Hepatocyte (in vitro differentiated cells): Measurements from ENCODE around the gene HOXB7. TPM values are rescaled to one million over a fixed set of nuclear protein-coding genes. Genes with fewer than 3 reads are reported as not detected.
A peak's percentile ranks its signal among the peaks of the same experiment; 100 is the strongest.

Source experiments
- DNase-seq: peaks from one replicate; pipeline ENCODE4 v3.0.0-alpha.2; 2016; ENCODE audit warnings: low spot score
- H2AFZ ChIP-seq: fragments of 200-600 bp; sonication (generic); 2 replicates; pipeline ENCODE4 v1.6.0; 2016; ENCODE audit warnings: antibody characterized with exemption, mild to moderate bottlenecking
- H3K27ac ChIP-seq: fragments of 200-600 bp; sonication (generic); 2 replicates; pipeline ENCODE4 v1.5.1; 2016; ENCODE audit warnings: mild to moderate bottlenecking
- H3K27me3 ChIP-seq: fragments of 200-600 bp; sonication (generic); 2 replicates; pipeline ENCODE4 v1.6.1; 2016
- H3K36me3 ChIP-seq: fragments of 200-600 bp; sonication (generic); replicated peaks from 2 replicates; pipeline ENCODE4 v1.5.1; 2016; ENCODE audit warnings: low read depth; ENCODE audit not compliant: insufficient read depth
- H3K4me1 ChIP-seq: fragments of 200-600 bp; sonication (generic); 2 replicates; pipeline ENCODE4 v1.5.1; 2016; ENCODE audit warnings: mild to moderate bottlenecking, moderate library complexity; ENCODE audit not compliant: insufficient read depth
- H3K4me2 ChIP-seq: fragments of 200-600 bp; sonication (generic); 2 replicates; pipeline ENCODE4 v1.6.0; 2016
- H3K4me3 ChIP-seq: fragments of 200-600 bp; sonication (generic); 2 replicates; pipeline ENCODE4 v1.5.1; 2016; ENCODE audit warnings: mild to moderate bottlenecking
- H3K79me2 ChIP-seq: fragments of 200-600 bp; sonication (generic); 2 replicates; pipeline ENCODE4 v1.6.0; 2017; ENCODE audit warnings: mild to moderate bottlenecking
- H3K9me2 ChIP-seq: fragments of 200-600 bp; sonication (generic); replicated peaks from 2 replicates; pipeline ENCODE4 v1.6.0; 2017; ENCODE audit warnings: mild to moderate bottlenecking; ENCODE audit not compliant: insufficient read depth
- H3K9me3 ChIP-seq: fragments of 200-600 bp; sonication (generic); 2 replicates; pipeline ENCODE4 v1.5.1; 2016; ENCODE audit warnings: low read depth, mild to moderate bottlenecking
- H4K20me1 ChIP-seq: fragments of 200-600 bp; sonication (generic); 2 replicates; pipeline ENCODE4 v1.6.0; 2016; ENCODE audit warnings: mild to moderate bottlenecking; ENCODE audit not compliant: insufficient read depth, poor library complexity, severe bottlenecking
- CTCF ChIP-seq: fragments of 200-600 bp; sonication (generic); IDR thresholded peaks from 2 replicates; pipeline ENCODE4 v1.5.1; 2016; ENCODE audit warnings: antibody characterized with exemption, mild to moderate bottlenecking; ENCODE audit not compliant: poor library complexity
- EZH2 ChIP-seq: fragments of 200-600 bp; sonication (generic); IDR thresholded peaks from 2 replicates; pipeline ENCODE4 v1.6.1; 2016; ENCODE audit warnings: antibody characterized with exemption, mild to moderate bottlenecking, borderline replicate concordance
- EZH2phosphoT487 ChIP-seq: fragments of 200-600 bp; sonication (generic); IDR thresholded peaks from one replicate; pipeline ENCODE4 v1.6.1; 2018; ENCODE audit warnings: antibody characterized with exemption, mild to moderate bottlenecking, low read depth, moderate library complexity; ENCODE audit not compliant: unreplicated experiment, severe bottlenecking
- WGBS: methylation state at CpG from one replicate; pipeline ENCODE4 v1.1.6; 2016; ENCODE audit warnings: low lambda C conversion rate; ENCODE audit errors: missing lambda C conversion rate; 5-methylcytosine and 5-hydroxymethylcytosine counted together
- polyA plus RNA-seq: library from polyadenylated mRNA; unstranded; fragments of >200 nt; fragmentation: Nextera tagmentation; extraction: Ambion mirVana; gene quantifications from 2 replicates; pipeline ENCODE4 v1.2.1, GENCODE V29; 2016
- total RNA-seq: library from RNA; depleted of rRNA; stranded (reverse); fragments of >200 nt; gene quantifications from 2 replicates; pipeline ENCODE4 v1.2.3, GENCODE V29; 2014

HOXB7 gene
- total and polyA plus RNA-seq, 2 experiments from 2014 or later, result 4.1 to 13.7 TPM

GRCh38 chr17:48567646-48568354, 43.0 kb downstream of the HOXB7 start:
- no peaks in the 10 kb centered on the region for H3K36me3 ChIP-seq
- DNase-seq, result no peak
- H4K20me1 ChIP-seq, result no peaks in the 10 kb centered on the region
- peaks cover 28% of the 10 kb centered on the region for H3K79me2 ChIP-seq
- peaks cover 20% of the 10 kb centered on the region for H3K4me1 ChIP-seq
- no peak overlapping the region for H2AFZ ChIP-seq
- peaks cover 97% of the 10 kb centered on the region for H3K27me3 ChIP-seq
- no peak overlapping the region for H3K27ac ChIP-seq
- H3K9me3 ChIP-seq, result no peaks in the 10 kb centered on the region
- peak overlapping the region; percentile 52 for H3K4me2 ChIP-seq
- WGBS, result 46% methylated on average over 2 of the region's 2 CpGs
- no peak overlapping the region for H3K4me3 ChIP-seq
- H3K9me2 ChIP-seq, result no peaks in the 10 kb centered on the region
- TF ChIP-seq EZH2phosphoT487 (no peak), CTCF (no peak), EZH2 (no peak)

GRCh38 chr17:48567209-48567608, 43.6 kb downstream of the HOXB7 start:
- Histone ChIP-seq H3K79me2 (peaks cover 30% of the 10 kb centered on the region), H3K27me3 (peaks cover 97% of the 10 kb centered on the region)

GRCh38 chr17:48566717-48567116, 44.1 kb downstream of the HOXB7 start:
- no peaks in the 10 kb centered on the region for H3K9me2 ChIP-seq
- no peak overlapping the region for H2AFZ ChIP-seq
- TF ChIP-seq EZH2phosphoT487, result no peak
- TF ChIP-seq EZH2, result no peak
- no peak for TF ChIP-seq CTCF
- 41% methylated on average over 2 of the region's 2 CpGs for whole genome bisulfite sequencing
- H4K20me1 ChIP-seq, result no peaks in the 10 kb centered on the region
- no peak overlapping the region for H3K4me2 ChIP-seq
- H3K4me3 ChIP-seq, result no peak overlapping the region
- H3K79me2 ChIP-seq, result peaks cover 33% of the 10 kb centered on the region
- H3K9me3 ChIP-seq, result no peaks in the 10 kb centered on the region
- DNase-seq, result no peak
- no peaks in the 10 kb centered on the region for H3K36me3 ChIP-seq
- peaks cover 22% of the 10 kb centered on the region for H3K4me1 ChIP-seq
- H3K27ac ChIP-seq, result no peak overlapping the region
- H3K27me3 ChIP-seq, result peaks cover 96% of the 10 kb centered on the region

More at GRCh38 chr17:48567209-48567608, 43.6 kb downstream of the HOXB7 start:
- Histone ChIP-seq H3K27ac (no peak overlapping the region), H4K20me1 (no peaks in the 10 kb centered on the region), H2AFZ (no peak overlapping the region), H3K9me2 (no peaks in the 10 kb centered on the region), H3K4me2 (no peak overlapping the region), H3K9me3 (no peaks in the 10 kb centered on the region), H3K4me3 (no peak overlapping the region), H3K4me1 (peaks cover 22% of the 10 kb centered on the region), H3K36me3 (no peaks in the 10 kb centered on the region)
- DNase-seq, result no peak
- TF ChIP-seq EZH2phosphoT487, result no peak
- no peak for TF ChIP-seq CTCF
- TF ChIP-seq EZH2, result no peak
- WGBS, result 34% methylated on average over 6 of the region's 6 CpGs
